GM19240 (cell line): ENCODE data around the gene MYBPH.

Experiments used
- DNase-seq: peaks from one replicate; pipeline ENCODE4 v3.0.0; 2011; ENCODE audit warnings: low spot score; ENCODE audit not compliant: insufficient read length

Gene MYBPH

DNA sequence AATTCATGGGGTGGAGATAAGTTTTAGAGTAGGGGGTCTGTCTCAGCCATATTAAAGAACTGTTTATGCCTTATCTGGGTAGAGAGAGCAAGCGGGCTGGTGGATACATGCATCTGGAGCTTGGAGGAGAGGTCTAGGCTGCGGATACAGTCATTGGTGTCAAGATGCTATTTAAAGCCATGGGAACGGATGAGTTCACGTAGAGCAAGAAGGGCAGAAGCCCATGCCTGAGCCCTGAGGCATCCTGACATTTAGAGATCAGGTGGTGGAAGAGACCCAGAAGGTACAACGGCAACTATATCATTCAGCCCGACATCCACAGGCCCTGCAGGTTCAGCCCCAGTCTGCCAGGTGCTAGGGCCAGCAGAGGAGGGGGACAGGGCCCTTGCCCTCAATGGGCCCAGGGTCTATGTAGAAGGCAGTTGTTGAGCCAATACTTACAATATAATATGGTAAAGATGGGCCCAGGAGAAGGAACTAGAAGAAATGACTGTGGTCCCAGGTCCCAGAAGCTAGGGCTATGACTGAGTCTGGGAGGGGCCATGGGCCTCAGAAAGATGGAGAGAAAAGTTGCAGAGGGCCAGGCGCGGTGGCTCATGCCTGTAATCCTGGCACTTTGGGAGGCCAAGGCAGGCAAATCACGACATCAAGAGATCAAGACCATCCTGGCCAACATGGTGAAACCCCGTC is 26.0 kb upstream of the MYBPH start:
- DNase-seq, result no peak

DNA sequence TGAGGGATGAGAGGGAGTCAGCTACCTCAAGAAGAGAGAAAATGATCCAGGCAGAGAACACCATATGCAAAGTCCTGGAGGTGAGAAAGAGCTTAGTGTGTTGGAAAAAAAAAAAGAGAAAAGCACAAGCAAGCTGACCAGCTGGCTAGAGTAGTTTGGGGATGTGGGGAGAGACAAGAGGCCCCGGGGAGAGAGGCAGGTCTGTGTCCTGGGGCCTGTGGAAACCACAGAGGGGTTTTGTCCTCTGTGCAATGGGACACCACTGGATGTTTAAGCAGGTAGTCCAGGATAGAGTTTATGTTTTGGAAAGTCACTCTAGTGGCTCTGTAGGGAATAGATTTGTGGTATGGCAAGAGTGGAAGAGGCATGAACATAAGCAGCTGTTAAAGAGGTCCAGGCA is 25.3 kb upstream of the MYBPH start:
- DNase-seq, result no peak

DNA sequence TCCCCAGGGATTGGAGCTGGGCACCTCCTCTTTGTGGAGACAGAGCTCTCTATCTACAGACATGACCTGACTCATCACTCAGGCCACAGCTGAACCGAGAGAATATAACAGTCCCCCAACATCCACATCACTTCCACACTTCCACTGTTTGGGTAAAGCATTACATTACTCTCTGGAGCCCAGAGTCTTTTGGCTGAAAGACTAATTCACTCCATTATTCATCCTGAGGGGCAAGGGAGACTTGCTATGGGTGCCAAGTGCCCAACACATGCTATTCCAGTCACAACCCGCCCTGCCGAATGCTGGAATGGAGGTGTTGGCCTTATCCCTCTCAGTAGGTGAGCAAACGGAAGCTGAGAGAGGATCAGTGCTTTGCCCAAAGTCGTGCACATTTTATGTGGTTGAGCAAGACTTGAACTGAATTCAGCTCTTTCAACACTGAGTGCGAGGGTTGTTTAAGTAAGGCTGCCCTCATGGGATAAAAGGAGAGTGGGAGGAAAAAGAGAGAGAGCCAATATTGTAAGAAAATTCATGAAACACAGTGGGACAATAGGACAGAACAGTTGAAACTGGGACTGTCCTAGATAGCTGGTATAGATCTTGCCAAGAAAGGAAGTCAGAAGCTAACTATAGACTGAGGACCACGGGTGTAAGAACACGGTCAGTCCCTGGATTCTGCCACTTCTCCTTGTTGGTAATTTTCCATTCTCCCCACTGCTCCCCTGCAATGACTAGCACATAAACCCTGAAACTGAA is 24.4 kb upstream of the MYBPH start:
- no peak for DNase-seq

DNA sequence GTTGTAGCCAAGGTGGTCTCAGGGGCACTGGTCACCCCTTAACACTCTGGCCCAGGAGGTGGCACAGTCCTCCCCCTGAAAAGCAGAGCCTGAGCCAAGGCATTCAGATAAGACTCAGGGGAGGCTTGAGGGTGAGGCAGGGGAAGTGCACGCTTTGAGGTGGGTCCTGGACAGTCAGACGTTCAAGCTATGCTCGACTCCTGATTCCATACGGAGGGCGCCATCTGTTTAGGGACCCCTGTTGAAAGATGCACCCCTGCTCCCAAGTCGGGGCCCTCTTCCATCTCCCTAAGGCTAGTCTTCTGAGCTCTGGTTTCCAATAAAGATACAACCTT is 23.8 kb upstream of the MYBPH start:
- DNase-seq, result no peak

DNA sequence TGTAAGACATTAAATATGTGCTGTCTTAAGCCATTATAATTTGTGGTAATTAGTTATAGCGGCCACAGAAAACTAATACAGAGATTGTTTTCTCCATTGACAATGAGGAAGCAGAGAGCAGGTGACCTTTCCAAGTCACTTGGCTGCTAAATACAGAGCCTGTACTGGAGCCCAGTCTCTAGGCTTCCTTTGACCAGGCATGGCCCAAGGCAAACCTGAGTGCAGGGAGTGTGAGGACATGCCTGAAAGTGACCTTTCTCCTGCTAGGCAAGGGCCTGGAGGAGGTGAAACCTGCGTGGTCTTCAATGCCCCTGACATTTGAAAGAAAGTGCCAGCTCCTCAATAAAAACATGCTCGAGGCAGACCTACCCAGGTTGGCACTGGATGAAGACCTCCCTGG is 23.4 kb upstream of the MYBPH start:
- no peak for DNase-seq

DNA sequence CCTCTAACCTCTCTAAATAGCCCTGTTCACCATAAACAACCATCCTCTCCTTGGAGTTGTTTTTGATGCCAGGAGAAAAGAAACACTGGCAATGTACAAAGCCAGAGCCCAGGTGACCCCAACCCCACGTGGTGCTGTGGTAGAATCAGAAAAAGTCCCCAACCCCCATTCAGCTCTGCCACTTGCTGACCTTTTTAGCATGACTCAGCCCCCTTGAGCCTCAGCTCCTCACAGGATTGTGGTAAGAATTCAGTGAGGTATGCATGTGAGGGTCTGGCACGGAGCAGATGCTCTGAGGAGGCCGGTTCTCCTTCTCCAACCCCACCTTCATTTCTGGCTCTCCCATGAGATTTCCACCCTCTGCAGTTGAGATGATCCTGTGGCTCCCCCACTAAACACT is 22.0 kb upstream of the MYBPH start:
- no peak for DNase-seq

DNA sequence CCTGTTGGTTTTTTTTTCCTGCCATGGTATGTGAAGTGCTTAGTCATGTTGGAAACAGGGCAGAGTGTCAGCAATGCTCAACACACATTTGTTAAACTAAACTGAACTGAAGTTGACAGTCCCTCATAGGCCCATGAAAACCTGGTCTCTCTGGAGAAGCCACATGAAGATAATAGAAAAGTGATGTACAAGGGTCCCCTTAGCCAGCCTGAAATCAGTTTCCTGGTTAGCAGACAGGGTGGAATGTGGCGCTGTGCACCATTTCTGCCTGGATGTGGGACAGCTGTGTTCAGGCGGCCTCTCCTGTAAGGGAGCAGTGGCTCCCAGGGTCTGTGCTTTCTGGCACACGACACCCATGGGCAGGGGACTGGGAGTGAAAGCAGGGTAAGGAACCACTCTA is 20.7 kb upstream of the MYBPH start:
- DNase-seq, result no peak

DNA sequence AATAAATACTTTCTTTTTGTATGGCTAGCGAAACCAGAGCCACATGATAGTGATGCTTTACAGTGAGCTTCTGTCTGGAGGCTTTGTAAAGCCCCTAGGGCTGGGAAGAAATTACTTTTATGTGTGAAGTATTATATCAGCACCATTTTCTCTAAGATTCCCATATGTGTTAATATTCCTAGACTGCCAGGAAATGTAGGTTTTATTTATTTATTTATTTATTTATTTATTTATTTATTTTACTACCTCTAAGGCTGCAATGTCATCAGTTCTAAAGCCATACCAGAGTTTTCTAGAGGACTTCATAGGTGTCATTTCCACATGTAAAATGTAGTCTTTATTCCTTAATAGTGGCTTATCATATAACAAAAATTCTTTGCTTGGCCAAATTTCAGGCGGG is 15.3 kb upstream of the MYBPH start:
- no peak for DNase-seq

DNA sequence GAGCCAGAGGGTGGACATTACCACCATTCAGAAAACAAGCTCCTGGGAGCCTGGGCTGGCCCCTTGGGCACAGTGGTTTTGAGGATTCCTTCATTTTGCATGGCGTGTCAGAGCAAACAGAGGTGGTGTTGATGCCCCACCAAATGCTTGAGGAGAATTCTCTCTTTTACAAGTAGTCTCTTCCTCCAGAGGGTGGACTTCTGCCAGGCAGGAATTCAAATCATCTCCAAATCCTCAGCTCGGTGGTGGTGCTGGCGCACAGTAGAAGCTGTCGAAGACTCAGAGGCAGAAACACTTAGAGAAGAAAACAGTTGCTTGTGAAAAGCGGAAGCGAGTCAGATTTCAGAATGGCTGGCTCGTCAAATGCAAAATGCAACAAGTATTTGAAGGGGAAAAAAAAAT is 14.3 kb upstream of the MYBPH start:
- no peak for DNase-seq

DNA sequence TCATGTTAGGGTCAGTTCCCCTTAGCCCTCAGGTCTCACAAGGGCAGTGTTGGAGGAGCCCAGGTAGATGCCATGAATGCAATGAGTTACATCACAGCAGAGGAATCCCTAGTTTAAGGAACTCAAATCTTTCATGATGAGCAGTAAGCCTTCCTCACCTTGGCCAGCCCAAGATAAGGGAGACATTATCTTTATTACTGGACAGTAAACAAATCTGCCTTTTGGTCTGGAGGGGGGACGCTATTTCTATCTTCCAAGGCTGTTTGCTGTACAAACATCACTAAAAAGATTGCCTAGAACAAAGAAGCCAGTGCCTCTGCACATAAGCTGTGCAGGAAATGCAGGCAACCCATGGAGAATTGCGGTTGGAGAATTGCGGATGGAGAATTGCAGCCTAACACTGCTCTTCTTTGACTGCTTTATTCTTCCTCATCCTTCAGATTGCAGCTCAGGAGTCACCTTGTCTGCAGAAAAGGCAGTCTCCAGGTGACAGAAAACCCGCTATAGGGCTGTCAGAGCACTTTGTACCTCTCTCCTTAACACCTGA is 13.1 kb upstream of the MYBPH start:
- no peak for DNase-seq

DNA sequence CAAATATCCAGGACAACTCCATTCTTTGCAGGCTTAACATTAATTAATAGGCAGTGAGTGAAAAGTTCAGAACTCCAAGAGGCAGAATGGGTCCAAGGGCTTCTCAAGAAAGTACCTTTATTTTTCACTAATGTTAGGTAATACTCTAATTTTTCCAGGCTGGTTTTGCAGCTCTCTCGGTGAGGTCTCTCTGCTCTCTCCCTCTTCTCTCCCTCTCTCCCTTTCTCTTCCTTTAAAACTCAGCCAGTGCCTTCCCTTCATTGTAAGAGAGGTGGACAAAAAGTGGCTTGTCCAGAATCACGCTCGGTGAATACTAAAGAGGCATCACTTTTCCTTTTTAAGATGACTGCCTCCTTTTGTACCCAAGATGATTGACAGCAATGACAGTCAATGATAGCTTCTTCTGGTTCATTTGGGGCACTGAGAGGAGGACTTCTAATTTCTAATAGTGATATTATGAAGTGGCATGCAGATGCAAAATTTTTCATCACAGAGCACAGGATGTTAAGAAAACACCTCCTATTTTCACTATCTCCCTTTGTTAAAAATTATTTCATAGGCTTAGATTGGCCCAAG is 12.2 kb upstream of the MYBPH start:
- no peak for DNase-seq

DNA sequence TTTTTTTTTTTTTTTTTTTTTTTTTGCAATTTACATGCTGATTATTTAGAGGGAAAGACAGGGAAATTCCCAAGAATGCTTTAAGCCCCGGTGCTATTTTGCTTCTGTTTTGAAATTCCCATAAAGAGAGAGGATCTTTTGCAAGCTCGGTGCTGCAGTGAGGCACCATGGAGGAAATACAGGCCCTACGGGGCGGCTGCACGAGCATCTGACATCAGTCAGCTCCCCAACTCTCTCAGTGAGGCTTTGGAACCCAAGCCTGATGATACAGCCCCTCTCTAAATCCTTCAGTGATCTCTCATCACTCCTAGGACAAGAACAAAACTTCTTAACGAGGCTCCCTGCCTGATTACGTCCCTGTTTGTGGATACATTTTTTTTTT is 11.7 kb upstream of the MYBPH start:
- DNase-seq, result no peak

DNA sequence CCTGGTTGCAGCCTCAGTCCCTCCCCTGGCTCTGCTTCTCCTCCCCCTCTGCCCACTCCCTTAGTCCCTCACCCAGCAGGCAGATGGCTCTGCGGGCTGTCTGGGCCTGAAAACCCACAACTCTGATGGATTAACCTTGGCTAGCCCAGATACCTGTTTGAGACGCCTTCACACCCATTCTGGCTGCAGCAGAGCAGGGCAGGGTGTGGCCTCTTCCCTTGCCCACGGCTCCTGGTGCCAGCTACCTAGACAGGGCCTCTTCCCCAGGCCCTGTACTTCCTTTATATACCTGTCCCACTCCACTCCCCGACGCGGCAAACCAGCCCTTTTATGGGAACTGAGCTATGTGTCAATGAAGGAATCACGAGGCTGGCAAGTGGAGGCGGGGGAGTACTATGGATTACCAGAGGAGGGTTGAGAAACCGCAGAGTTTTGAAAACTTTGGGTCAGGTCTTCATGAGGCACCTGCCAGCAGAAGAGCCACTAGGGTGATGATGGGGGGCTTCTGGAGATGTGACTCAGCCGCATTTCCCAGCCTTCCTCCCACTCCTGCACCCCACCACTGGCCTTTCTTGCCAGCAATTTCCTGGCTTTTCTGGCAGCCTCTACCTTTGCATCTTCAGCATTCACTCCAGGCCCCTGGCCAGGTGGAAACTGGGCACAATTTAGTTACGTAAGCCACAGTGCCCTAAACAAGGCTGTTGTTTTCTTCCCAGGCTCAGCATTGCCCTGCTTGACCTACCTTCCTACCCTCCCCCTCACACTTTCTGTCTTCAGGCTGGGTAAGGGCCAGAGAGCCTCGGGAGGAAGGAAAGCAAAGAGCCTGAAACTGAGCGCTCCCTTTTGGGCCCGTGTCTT is 11.0 kb upstream of the MYBPH start, which contains the start of gene CHI3L1:
CHI3L1 (minus strand) TSS at position 259 of the 858 bp plus-strand sequence; CDS start at position 178, 81 bp downstream.
- DNase-seq, result no peak

DNA sequence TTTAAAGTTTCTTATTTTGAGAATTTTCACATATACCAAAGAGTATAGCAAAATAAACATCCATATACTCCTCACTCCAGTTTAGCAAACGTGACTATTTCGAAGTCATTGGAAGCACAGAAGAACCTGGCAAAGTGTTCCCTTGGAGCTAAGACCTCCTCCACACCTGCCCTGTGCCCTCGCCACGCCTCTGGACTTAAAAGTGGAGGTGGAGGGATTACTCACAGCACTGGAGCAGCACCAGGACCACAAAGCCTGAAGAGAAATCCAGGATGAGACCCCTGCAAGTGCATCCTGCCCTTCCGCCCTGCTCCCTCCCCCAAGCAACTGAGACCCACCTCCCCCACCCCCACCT is 10.4 kb upstream of the MYBPH start:
- DNase-seq, result no peak

DNA sequence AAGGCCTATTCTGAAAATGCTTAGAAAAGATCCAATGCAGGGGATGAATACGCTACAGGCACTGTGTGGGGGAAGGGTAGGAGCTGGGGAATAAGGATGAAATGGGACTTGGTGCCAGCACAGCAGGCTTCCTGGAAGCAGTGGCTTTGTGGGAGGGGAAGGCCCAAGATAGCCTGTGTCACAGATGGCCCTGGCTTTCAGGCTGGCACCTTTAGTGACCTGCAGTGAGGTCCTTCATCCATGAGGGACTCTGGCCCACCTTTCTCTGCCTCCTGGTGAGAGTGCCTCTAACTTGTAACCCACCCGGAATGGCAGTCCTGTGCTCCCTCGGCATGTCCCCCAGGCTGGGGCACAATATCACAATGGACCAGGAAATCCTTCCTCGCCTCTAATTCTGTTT is 10.0 kb upstream of the MYBPH start:
- no peak for DNase-seq

DNA sequence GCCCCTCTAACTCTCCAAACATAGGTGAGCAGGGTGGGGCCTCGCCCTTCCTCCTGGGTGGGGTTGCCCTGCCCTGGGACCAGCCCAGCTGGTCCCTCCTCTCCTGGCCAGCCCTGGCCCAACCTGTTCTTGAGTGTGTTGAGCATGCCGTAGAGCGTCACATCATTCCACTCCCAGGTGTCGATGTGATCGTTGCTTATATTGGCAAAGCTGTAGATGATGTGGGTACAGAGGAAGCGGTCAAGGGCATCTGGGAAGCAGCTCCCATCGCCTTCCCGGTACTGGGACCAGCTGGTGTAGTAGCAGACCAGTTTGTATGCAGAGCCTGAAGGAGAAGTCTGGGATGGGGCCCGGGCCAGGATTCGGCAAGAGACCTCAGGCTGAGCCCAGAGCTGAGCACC is 9.4 kb upstream of the MYBPH start:
- DNase-seq, result no peak

DNA sequence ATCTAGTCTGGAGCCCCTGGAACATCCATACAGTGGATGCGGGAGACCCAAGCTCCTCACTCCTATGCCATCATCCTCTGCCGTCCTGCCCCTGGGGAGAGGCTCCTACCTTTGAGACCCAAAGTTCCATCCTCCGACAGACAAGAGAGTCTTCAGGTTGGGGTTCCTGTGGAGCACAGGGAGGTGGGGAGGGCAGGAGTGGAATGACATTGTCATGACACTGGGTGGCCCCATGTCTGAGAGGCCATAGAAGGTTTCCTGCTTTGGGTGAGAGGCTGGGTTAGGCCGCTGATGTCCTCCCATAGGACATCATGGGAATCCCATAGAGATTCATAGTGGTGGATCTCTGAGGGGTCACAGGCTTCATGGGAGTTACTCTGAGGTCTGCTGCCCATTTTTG is 8.8 kb upstream of the MYBPH start:
- DNase-seq, result no peak

DNA sequence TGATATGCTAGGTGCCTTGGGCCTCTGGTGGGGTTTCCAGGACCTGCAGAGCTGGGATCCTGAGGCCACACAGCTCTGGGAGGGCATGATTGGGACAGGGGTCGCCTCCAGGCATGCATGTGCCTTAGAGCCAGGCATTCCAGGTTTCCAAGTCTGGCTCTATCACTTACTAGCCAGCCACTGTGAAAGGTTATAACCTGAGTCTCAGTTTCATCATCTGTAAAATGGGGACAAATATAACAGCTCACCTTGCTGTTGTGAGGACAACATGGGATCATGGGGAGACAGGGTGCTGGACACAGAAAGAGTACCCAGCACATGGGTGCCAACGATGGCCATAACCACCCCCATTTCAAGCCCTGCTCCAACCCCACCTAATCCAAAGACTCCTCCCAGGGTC is 8.2 kb upstream of the MYBPH start:
- no peak for DNase-seq

DNA sequence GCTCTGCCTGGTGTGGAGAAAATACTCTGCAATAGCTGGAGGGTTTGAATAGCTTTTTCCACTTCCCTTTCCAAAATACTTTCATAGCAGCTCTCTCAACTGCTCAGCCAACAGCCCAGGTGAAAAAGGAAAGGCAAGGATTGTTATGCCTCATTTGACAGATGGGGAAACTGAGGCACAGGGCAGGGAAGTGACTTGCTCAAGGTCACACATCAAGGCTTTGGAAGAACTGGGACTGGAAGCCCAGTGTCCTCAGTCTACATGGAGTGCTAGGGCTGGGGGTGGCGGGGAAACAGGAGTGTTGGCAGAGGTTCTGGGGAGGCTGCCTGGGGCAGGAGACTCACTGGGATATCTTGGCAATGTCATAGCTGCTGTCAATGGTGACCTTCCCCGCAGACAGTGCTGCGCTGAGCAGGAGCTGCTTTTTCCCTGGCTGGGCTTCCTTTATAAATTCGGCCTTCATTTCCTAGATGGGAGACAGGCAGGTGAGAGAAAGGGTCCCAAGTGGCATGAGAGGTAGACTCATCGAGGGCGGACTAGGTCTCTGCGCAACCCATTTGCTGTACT is 6.8 kb upstream of the MYBPH start:
- no peak for DNase-seq

DNA sequence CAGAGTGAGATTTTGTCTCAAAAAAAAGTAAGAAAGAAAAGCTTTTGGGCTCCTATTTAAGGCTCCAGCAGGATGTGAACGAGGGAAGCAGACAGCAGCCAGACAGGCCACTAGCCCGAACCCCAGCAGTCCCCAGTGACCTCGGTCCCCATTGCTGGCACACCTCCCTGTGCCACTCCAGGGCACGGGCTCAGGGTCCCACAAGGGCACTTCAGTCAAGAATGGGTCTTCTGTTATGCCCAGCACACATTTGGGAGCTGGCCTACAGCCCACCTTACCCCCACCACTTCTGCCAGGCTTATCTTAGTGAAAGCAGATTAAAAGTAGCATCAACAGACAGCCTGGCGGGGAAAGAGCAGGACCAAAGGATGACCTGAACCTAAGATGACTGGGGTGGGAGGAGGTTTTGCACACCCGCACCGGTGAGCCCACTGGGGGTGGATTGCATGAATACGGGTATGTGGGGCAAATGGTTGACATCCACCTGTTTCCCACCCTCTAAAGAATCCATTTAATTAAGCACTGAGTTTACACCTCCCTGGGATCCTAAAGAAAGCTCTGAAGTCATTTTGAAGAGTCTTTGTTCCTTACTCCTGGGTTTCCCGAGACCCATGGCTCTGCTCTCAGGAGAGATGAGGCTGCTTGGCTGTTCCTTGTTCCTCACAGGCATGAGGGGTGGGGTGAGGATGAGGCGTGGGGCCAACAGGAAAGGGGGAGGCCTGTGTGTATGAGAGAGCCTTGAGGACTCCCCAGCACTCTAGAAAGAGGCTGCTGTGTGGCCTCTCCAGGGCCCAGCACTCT is 6.2 kb upstream of the MYBPH start:
- DNase-seq, result no peak
